Measurements from ENCODE around the gene ATP5PD. TPM values are rescaled to one million over a fixed set of nuclear protein-coding genes. Genes with fewer than 3 reads are reported as not detected.
"Not testable (repeated sequence)": the region's sequence is repeated elsewhere in the genome, so short reads cannot be mapped to it uniquely, and the experiment has no call there.

The ATP5PD gene
- total and polyA plus RNA-seq, 2 of the 13 experiments (the other 11 are each of a cell fraction or from before 2014, with no cell fraction given): 158 to 428 TPM

- POLR2A ChIA-PET: interaction anchor here (2.0 to 2.1 kb wide), 2 partner anchors 15 to 18 kb away, joined by 7 to 18 read pairs; partner anchors contain the start of gene SLC16A5
- WGBS (ENCODE audit: low lambda C conversion rate): 91% methylated on average over 5 of the region's 5 CpGs
- H2AFZ ChIP-seq (ENCODE audit: low read length); H3K9me3 ChIP-seq (ENCODE audit: low read length); FAIRE-seq; H3K79me2 ChIP-seq (ENCODE audit: insufficient read depth, low read length); DNase-seq (ENCODE audit: low spot score); H4K20me1 ChIP-seq (ENCODE audit: insufficient read depth, low read length); CTCF ChIA-PET (ENCODE audit: low intra/inter-chr PET ratio, low total read pairs); BruUV-seq (replicated peaks); in situ Hi-C loops (cut with HindIII; ENCODE audit: extremely low pct_ligation_motif_present, low pct_unique_long_range_greater_than_20kb); H3K4me2 ChIP-seq (ENCODE audit: low read depth, low read length); H3K9ac ChIP-seq (ENCODE audit: insufficient read depth, low read depth, low read length); H3K27ac ChIP-seq (ENCODE audit: extremely low read length, insufficient read depth, low read length); ATAC-seq; H3K36me3 ChIP-seq (replicated peaks in 1 of 2; ENCODE audit: control insufficient read depth in 1 of 2, insufficient read depth in 2 of 2, low read length in 2 of 2); H3K4me3 ChIP-seq (replicated peaks in 1 of 3; ENCODE audit: insufficient read depth in 1 of 3, low read depth in 2 of 3, low read length in 3 of 3): not testable (repeated sequence)
- H3K27me3 ChIP-seq (ENCODE audit: control insufficient read depth in 1 of 2, insufficient read depth in 2 of 2, low read length in 2 of 2): peaks cover 0 to 23% of the 10 kb centered on the region in 2 experiments; a peak in 3 of 5 replicates
- intact Hi-C loops (cut with micrococcal nuclease; ENCODE audit: unreplicated experiment): loop anchor here (5.0 kb wide), 1 partner anchor 34 kb away; the partner anchor contains the start of gene ARMC7
- H3K4me1 ChIP-seq (ENCODE audit: insufficient read depth, low read length): peaks cover 64% of the 10 kb centered on the region
Measured at GRCh38 chr17:75072909-75073308, 26.1 kb upstream of the ATP5PD start.

DNA sequence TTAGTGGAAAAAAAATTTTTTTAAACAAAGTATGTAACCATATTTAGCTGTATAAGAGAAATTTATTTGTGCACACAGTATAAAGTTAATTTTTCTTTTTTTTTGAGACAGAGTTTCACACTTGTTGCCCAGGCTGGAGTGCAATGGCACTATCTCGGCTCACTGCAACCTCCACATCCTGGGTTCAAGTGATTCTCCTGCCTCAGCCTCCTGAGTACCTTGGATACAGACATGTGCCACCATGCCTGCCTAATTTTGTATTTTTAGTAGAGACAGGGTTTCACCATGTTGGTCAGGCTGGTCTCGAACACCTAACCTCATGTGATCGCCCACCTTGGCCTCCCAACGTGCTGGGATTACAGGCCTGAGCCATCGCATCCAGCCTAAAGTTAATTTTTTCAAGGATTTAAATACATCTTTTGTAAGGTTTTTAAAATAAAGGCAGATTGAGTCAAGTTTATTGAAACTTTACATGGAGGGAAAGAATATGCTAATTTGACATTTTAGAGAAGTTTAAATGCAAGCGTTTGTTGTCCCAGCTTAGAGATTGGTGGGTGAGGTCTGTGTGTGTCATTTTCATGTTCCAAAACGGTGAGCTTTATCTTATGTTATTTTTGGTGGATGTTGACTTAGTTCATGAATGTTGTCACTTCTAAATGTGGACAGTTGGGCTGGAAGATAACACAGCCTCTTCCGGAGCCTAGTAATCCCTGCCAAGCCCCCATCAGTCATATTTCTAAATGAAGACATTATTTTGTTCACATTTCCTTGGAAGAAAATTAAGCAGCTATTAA, 24.9 kb upstream of the ATP5PD start:
- H3K4me3 ChIP-seq (replicated peaks in 1 of 3; ENCODE audit: insufficient read depth in 1 of 3, low read depth in 2 of 3, low read length in 3 of 3); H2AFZ ChIP-seq (ENCODE audit: low read length); BruUV-seq (replicated peaks); ATAC-seq; H3K36me3 ChIP-seq (replicated peaks in 1 of 2; ENCODE audit: control insufficient read depth in 1 of 2, insufficient read depth in 2 of 2, low read length in 2 of 2); FAIRE-seq; in situ Hi-C loops (cut with HindIII; ENCODE audit: extremely low pct_ligation_motif_present, low pct_unique_long_range_greater_than_20kb); H3K79me2 ChIP-seq (ENCODE audit: insufficient read depth, low read length); DNase-seq (ENCODE audit: low spot score); H3K9me3 ChIP-seq (ENCODE audit: low read length); H3K27ac ChIP-seq (ENCODE audit: extremely low read length, insufficient read depth, low read length); H3K4me2 ChIP-seq (ENCODE audit: low read depth, low read length); H4K20me1 ChIP-seq (ENCODE audit: insufficient read depth, low read length); H3K9ac ChIP-seq (ENCODE audit: insufficient read depth, low read depth, low read length): not testable (repeated sequence)
- CTCF ChIA-PET (ENCODE audit: low intra/inter-chr PET ratio, low total read pairs): interaction anchor here (1.3 kb wide), 1 partner anchor 42 kb away, joined by 3 read pairs; no protein-coding TSS in a partner anchor
- H3K27me3 ChIP-seq (ENCODE audit: control insufficient read depth in 1 of 2, insufficient read depth in 2 of 2, low read length in 2 of 2): peaks cover 0 to 23% of the 10 kb centered on the region in 2 experiments; a peak in 3 of 5 replicates
- WGBS (ENCODE audit: low lambda C conversion rate): 48% methylated on average over 8 of the region's 8 CpGs
- peaks cover 54% of the 10 kb centered on the region for H3K4me1 ChIP-seq (ENCODE audit: insufficient read depth, low read length)
- POLR2A ChIA-PET: interaction anchor here (0.8 kb wide), 1 partner anchor 16 kb away, joined by 3 read pairs; the partner anchor contains the start of gene SLC16A5
- intact Hi-C loops (cut with micrococcal nuclease; ENCODE audit: unreplicated experiment): loop anchor here (5.0 kb wide), 1 partner anchor 36 kb away; the partner anchor contains the start of gene ARMC7
- TF ChIP-seq ARID5B (CRISPR knock-in tag; IDR thresholded peaks at IDR 0.05) (0 out of 2 replicates have a peak, but pooled peaks have one; percentile 37), MED1 (CRISPR knock-in tag; IDR thresholded peaks at IDR 0.05) (peak; percentile 16; the same call in 1 of the 2 replicates), ETV5 (CRISPR knock-in tag; IDR thresholded peaks at IDR 0.05; ENCODE audit: borderline replicate concordance) (peak; percentile 54; the same call in 1 of the 2 replicates), MAFK (conservative IDR thresholded peaks at IDR 0.05 in 1 of 2, IDR thresholded peaks at IDR 0.05 in 1 of 2; ENCODE audit: low read length in 2 of 2) (peak; percentile 19 to 38; a peak in 2 of 4 replicates), SAP130 (CRISPR knock-in tag; IDR thresholded peaks at IDR 0.05; ENCODE audit: low read depth) (peak; percentile 52), MEF2D (CRISPR knock-in tag; IDR thresholded peaks at IDR 0.05) (peak; percentile 82)
